C4-2B (cell line): ENCODE data around the gene MRPL27.

Experiments
- ZFX ChIP-seq: fragments of 450-650 bp; IDR thresholded peaks from 2 replicates; pipeline ENCODE4 v1.6.1; 2017
- TF ChIP-seq, protein P1 (sequence below): fragments of 450-650 bp; conservative IDR thresholded peaks from 2 replicates; pipeline ENCODE4 v1.5.1; 2017; ENCODE audit warnings: mild to moderate bottlenecking

DNA sequence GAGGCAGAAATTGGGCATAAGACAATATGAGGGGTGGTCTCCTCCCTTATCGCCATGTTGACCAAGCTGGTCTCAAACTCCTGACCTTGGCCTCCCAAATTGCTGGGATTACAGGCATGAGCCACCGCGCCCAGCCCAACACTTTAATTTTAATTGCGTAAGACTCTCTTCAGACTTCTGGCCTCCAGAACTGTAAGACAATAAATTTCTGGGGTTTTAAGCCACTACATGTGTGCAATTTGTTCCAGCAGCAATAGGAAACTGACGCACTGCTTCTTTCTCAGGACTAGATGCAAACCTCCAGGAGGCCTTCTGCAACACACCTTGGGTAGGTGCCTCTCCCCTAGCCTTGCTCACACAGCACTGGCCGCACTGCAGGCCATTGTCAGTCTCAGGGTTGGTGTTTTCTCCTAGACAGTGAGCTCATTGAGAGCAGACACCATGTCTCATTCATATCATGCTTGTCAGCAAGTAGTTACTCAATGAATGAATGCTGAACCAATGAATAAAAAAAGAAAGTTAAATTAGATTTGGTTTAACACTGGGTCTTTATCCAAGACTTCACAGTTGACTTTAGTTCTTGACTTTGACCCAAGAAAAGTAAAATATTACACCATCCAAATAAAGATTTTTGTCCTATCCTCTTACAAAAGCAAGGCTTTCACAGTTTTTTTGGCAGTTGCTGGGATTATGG is 47.6 kb upstream of the MRPL27 start:
- TF ChIP-seq, protein P1, sequence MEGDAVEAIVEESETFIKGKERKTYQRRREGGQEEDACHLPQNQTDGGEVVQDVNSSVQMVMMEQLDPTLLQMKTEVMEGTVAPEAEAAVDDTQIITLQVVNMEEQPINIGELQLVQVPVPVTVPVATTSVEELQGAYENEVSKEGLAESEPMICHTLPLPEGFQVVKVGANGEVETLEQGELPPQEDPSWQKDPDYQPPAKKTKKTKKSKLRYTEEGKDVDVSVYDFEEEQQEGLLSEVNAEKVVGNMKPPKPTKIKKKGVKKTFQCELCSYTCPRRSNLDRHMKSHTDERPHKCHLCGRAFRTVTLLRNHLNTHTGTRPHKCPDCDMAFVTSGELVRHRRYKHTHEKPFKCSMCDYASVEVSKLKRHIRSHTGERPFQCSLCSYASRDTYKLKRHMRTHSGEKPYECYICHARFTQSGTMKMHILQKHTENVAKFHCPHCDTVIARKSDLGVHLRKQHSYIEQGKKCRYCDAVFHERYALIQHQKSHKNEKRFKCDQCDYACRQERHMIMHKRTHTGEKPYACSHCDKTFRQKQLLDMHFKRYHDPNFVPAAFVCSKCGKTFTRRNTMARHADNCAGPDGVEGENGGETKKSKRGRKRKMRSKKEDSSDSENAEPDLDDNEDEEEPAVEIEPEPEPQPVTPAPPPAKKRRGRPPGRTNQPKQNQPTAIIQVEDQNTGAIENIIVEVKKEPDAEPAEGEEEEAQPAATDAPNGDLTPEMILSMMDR = no peak
- no peak for TF ChIP-seq ZFX
